ENCODE measurements around the gene PTPN5.

GRCh38 chr11:18723991-18724390 is 67.6 kb downstream of the PTPN5 start:
- TF ChIP-seq CTCF (IDR thresholded peaks at IDR 0.05) = no peak
- TF ChIP-seq POLR2A (IDR thresholded peaks at IDR 0.05) = no peak

Measured in sigmoid colon (tissue), 3 donors.